Measurements from ENCODE around the gene GPR108.

Gene GPR108

GRCh38 chr19:6734096-6734696 lies 3.2 kb downstream of the GPR108 start:
- TF ChIP-seq PPARA (CRISPR knock-in tag; IDR thresholded peaks at IDR 0.05; ENCODE audit: borderline replicate concordance) (no peak), ZFP3 (CRISPR knock-in tag; IDR thresholded peaks at IDR 0.05) (no peak), ZFP30 (CRISPR knock-in tag; IDR thresholded peaks at IDR 0.05) (no peak), ARNTL (CRISPR knock-in tag; IDR thresholded peaks at IDR 0.05; ENCODE audit: borderline replicate concordance, low read depth) (no peak), ZNF565 (CRISPR knock-in tag; conservative IDR thresholded peaks at IDR 0.05; ENCODE audit: low read depth) (no peak), ISL1 (CRISPR knock-in tag; IDR thresholded peaks at IDR 0.05) (no peak), ZC3H10 (CRISPR knock-in tag; IDR thresholded peaks at IDR 0.05) (no peak), RARB (CRISPR knock-in tag; IDR thresholded peaks at IDR 0.05) (no peak)
- no peak for ATAC-seq

- no peak for TF ChIP-seq TOX (CRISPR knock-in tag; IDR thresholded peaks at IDR 0.05; ENCODE audit: borderline replicate concordance)
- no peak for ATAC-seq
These were observed 3.9 kb downstream of the GPR108 start for GRCh38 chr19:6733338-6734095.

- no peak for ATAC-seq
- no peak for TF ChIP-seq POU6F1 (CRISPR knock-in tag; IDR thresholded peaks at IDR 0.05; ENCODE audit: borderline replicate concordance, low read depth)
- no peak for TF ChIP-seq CREB5 (CRISPR knock-in tag; IDR thresholded peaks at IDR 0.05; ENCODE audit: low read depth)
- no peak for TF ChIP-seq ZFP3 (CRISPR knock-in tag; IDR thresholded peaks at IDR 0.05)
- TF ChIP-seq ZFP30 (CRISPR knock-in tag; IDR thresholded peaks at IDR 0.05) = no peak
- TF ChIP-seq ZC3H10 (CRISPR knock-in tag; IDR thresholded peaks at IDR 0.05) = no peak
- no peak for TF ChIP-seq TOX (CRISPR knock-in tag; IDR thresholded peaks at IDR 0.05; ENCODE audit: borderline replicate concordance)
- no peak for TF ChIP-seq TSHZ2 (CRISPR knock-in tag; IDR thresholded peaks at IDR 0.05)
These were observed 4.5 kb downstream of the GPR108 start for GRCh38 chr19:6732803-6733337.

GRCh38 chr19:6731822-6732221 lies 5.6 kb downstream of the GPR108 start:
- ATAC-seq = no peak
- TF ChIP-seq GLIS3 (CRISPR knock-in tag; IDR thresholded peaks at IDR 0.05) = no peak
- no peak for TF ChIP-seq ZNF565 (CRISPR knock-in tag; conservative IDR thresholded peaks at IDR 0.05; ENCODE audit: low read depth)
- no peak for TF ChIP-seq TOX (CRISPR knock-in tag; IDR thresholded peaks at IDR 0.05; ENCODE audit: borderline replicate concordance)
- TF ChIP-seq ESRRG (CRISPR knock-in tag; IDR thresholded peaks at IDR 0.05) = no peak
- TF ChIP-seq ZFP3 (CRISPR knock-in tag; IDR thresholded peaks at IDR 0.05) = no peak
- no peak for TF ChIP-seq ZNF8 (CRISPR knock-in tag; IDR thresholded peaks at IDR 0.05)
- TF ChIP-seq CSRNP3 (CRISPR knock-in tag; IDR thresholded peaks at IDR 0.05) = no peak
- no peak for TF ChIP-seq RARB (CRISPR knock-in tag; IDR thresholded peaks at IDR 0.05)
- TF ChIP-seq ZNF70 (CRISPR knock-in tag; IDR thresholded peaks at IDR 0.05) = no peak
- TF ChIP-seq PPARA (CRISPR knock-in tag; IDR thresholded peaks at IDR 0.05; ENCODE audit: borderline replicate concordance) = no peak
- no peak for TF ChIP-seq PATZ1 (CRISPR knock-in tag; IDR thresholded peaks at IDR 0.05; ENCODE audit: borderline replicate concordance)
- TF ChIP-seq OSR1 (CRISPR knock-in tag; IDR thresholded peaks at IDR 0.05) = no peak

Data from SK-N-SH treated with all-trans-retinoic acid at 6 μM for 48 hours (cell line).